Right lobe of liver (tissue), 6 donors: ENCODE measurements around the gene SMU1. TPM values are rescaled to one million over a fixed set of nuclear protein-coding genes. Genes with fewer than 3 reads are reported as not detected.
A peak's percentile ranks its signal among the peaks of the same experiment; 100 is the strongest.

Experiments used
- ATAC-seq, 4 donors: fragments of 200-7000 bp; cut with Tn5 transposase; one replicate each; pipeline ENCODE4 v1.9.1; 2020; ENCODE audit warnings: mild to moderate bottlenecking in 4 of 4, moderate library complexity in 4 of 4
- DNase-seq, 3 donors: peaks; one replicate each; pipeline ENCODE4 v3.0.0-alpha.2; 2020
- H3K27ac ChIP-seq, 3 donors: fragments of 200-600 bp; one replicate each; pipeline ENCODE4 v1.8.0; 2022
- H3K27me3 ChIP-seq, 2 donors: fragments of 200-600 bp; one replicate each; pipeline ENCODE4 v1.8.0; 2022
- H3K36me3 ChIP-seq, 4 donors: fragments of 200-600 bp; sonication (generic) in 1 of 4; one replicate each; pipeline versions ENCODE4 v1.5.1 to v1.8.0; 2017 to 2022; ENCODE audit warnings: control low read depth in 1 of 4
- H3K4me1 ChIP-seq, 4 donors: fragments of 200-600 bp; sonication (generic) in 1 of 4; one replicate each; pipeline versions ENCODE4 v1.5.1 to v1.8.0; 2017 to 2022; ENCODE audit warnings: control low read depth in 1 of 4
- H3K4me3 ChIP-seq, 3 donors: fragments of 200-600 bp; one replicate each; pipeline ENCODE4 v1.8.0; 2022
- H3K9me3 ChIP-seq, 4 donors: fragments of 200-600 bp; sonication (generic) in 1 of 4; one replicate each; pipeline versions ENCODE4 v1.5.1 to v1.8.0; 2017 to 2022; ENCODE audit warnings: control low read depth in 1 of 4
- CTCF ChIP-seq, 4 donors: fragments of 200-600 bp in 3 of 4; fragments of 450-650 bp in 1 of 4; IDR thresholded peaks; one replicate each; pipeline versions ENCODE4 v1.5.1 to v1.8.0; 2016 to 2022; ENCODE audit warnings: antibody characterized with exemption in 4 of 4, mild to moderate bottlenecking in 2 of 4
- POLR2A ChIP-seq: fragments of 450-650 bp; IDR thresholded peaks from one replicate; pipeline ENCODE4 v1.6.1; 2017; ENCODE audit warnings: antibody characterized with exemption, mild to moderate bottlenecking
- WGBS: methylation state at CpG from one replicate; pipeline ENCODE4 v1.1.6; 2018; ENCODE audit warnings: low coverage, low lambda C conversion rate; ENCODE audit not compliant: insufficient coverage; ENCODE audit errors: missing lambda C conversion rate; 5-methylcytosine and 5-hydroxymethylcytosine counted together
- intact Hi-C, 2 donors: fragments of 100-400 bp; cut with DNase I; formaldehyde crosslinking; loops; one replicate each; pipeline versions ENCODE4 v1.11.2 to v1.14.1; 2022
- long read RNA-seq: library from polyadenylated mRNA; unstranded; transcript quantifications from one replicate; pipeline ENCODE4 v2.0.0, GENCODE V29; 2019
- total RNA-seq, 6 experiments: library from RNA; depleted of rRNA in 2 of 6; stranded (reverse); fragments of >200 nt in 2 of 6; fragmentation: NEBNext Ultra II Directional in 3 of 6; extraction: Animal tissue kit (Norgen Biotek cat#: 25700) in 3 of 6; gene quantifications; one replicate each; pipeline versions ENCODE4 v1.1.0 to v1.2.4, GENCODE V29; 2016 to 2023
- donor health status: DM: no; HTN: yes; CAD: no.
- donor health status: DM: no; HTN: no; CAD: no.
- donor health status: DM: no; HTN: no; CAD: no.
- donor health status: DM: no; HTN: yes; CAD: no.
- donor health status: DM: no; HTN: yes; CAD: no.

SMU1 gene
- 10 to 100 TPM in 2 of 6 experiments, 1 to 10 TPM in 4; 7.0 to 10.4 (median 8.5) TPM for total RNA-seq
- long read RNA-seq, full-length matches to known transcripts = 7 of 10 reads
- long read RNA-seq, partial matches to known transcripts = 2 of 10 reads
- long read RNA-seq, other reads (novel, unspliced or antisense) = 1 of 10 reads

GRCh38 chr9:33076046-33077004 is at the start of gene SMU1:
Gene SMU1, minus strand, starts transcription at chr9:33076674. Its CDS starts 66 bp downstream, at chr9:33076608.
- H3K27ac ChIP-seq = peak within 1 kb of the TSS; percentile 90 to 95 (median 91)
- no peaks in the 10 kb centered on the region for H3K9me3 ChIP-seq
- ATAC-seq = peak; percentile 96 to 99 (median 98)
- peak within 1 kb of the TSS; percentile 76 to 86 (median 78) for H3K4me3 ChIP-seq
- intact Hi-C loops = no loop called here
- peak; percentile 97 to 98 (median 98) for DNase-seq
- H3K4me1 ChIP-seq = peaks cover 0 to 10% (median 0%) of the 10 kb centered on the region in 4 donors
- no peak for TF ChIP-seq CTCF (IDR thresholded peaks at IDR 0.05)
- peak; percentile 91 for TF ChIP-seq POLR2A
- no peaks in the 10 kb centered on the region for H3K27me3 ChIP-seq
- peaks cover 0 to 21% (median 10%) of the 10 kb centered on the region in 4 donors for H3K36me3 ChIP-seq
- WGBS = under 1% methylated on average over 15 of the region's 53 CpGs

GRCh38 chr9:33125461-33125860 is 49.0 kb upstream of the SMU1 start:
- intact Hi-C loops = no loop called here
- Histone ChIP-seq H3K4me1 (peaks cover 0 to 15% (median 4%) of the 10 kb centered on the region in 4 donors), H3K4me3 (no peak overlapping the region), H3K36me3 (peaks cover 3 to 50% (median 25%) of the 10 kb centered on the region in 4 donors), H3K9me3 (no peaks in the 10 kb centered on the region), H3K27me3 (no peaks in the 10 kb centered on the region), H3K27ac (no peak overlapping the region)
- ATAC-seq = no peak
- no peak for TF ChIP-seq POLR2A
- no peak for TF ChIP-seq CTCF (IDR thresholded peaks at IDR 0.05)
- WGBS = no CpG with 5 or more reads among the region's 3 CpGs
- no peak for DNase-seq

GRCh38 chr9:33124751-33125381 is 48.4 kb upstream of the SMU1 start:
- DNase-seq = no peak
- no peak for ATAC-seq
- H3K4me3 ChIP-seq = no peak overlapping the region
- H3K36me3 ChIP-seq = peaks cover 3 to 50% (median 25%) of the 10 kb centered on the region in 4 donors
- H3K27ac ChIP-seq = no peak overlapping the region
- intact Hi-C loops = no loop called here
- H3K9me3 ChIP-seq = no peaks in the 10 kb centered on the region
- H3K4me1 ChIP-seq = peaks cover 0 to 15% (median under 1%) of the 10 kb centered on the region in 4 donors
- 88% methylated on average over 9 of the region's 9 CpGs for WGBS
- no peaks in the 10 kb centered on the region for H3K27me3 ChIP-seq
- no peak for TF ChIP-seq POLR2A
- TF ChIP-seq CTCF (IDR thresholded peaks at IDR 0.05) = no peak

- WGBS = 82% methylated on average over 4 of the region's 5 CpGs
- peaks cover 0 to 20% (median 0%) of the 10 kb centered on the region in 4 donors for H3K4me1 ChIP-seq
- no peak for DNase-seq
- no peak overlapping the region for H3K27ac ChIP-seq
- TF ChIP-seq CTCF (IDR thresholded peaks at IDR 0.05) (no peak), POLR2A (no peak)
- H3K4me3 ChIP-seq = no peak overlapping the region
- intact Hi-C loops = no loop called here
- H3K27me3 ChIP-seq = no peaks in the 10 kb centered on the region
- no peaks in the 10 kb centered on the region for H3K9me3 ChIP-seq
- peaks cover 3 to 50% (median 24%) of the 10 kb centered on the region in 4 donors for H3K36me3 ChIP-seq
- ATAC-seq = no peak
Observed at GRCh38 chr9:33124046-33124445, 47.6 kb upstream of the SMU1 start.
